HG02938 (cell line): ENCODE measurements around the gene FKBP1B.
"Not testable (repeated sequence)": the region's sequence is repeated elsewhere in the genome, so short reads cannot be mapped to it uniquely, and the experiment has no call there.

Experiments used
- ATAC-seq: cut with Tn5 transposase; IDR thresholded peaks from one replicate; pipeline ENCODE4 v1.9.1; 2021; ENCODE audit warnings: mild to moderate bottlenecking, moderate library complexity; ENCODE audit not compliant: unreplicated experiment

Gene FKBP1B

GRCh38 chr2:24100732-24101131, 51.2 kb downstream of the FKBP1B start:
- not testable (repeated sequence) for ATAC-seq

GRCh38 chr2:24101992-24102391, 52.5 kb downstream of the FKBP1B start:
- no peak for ATAC-seq

GRCh38 chr2:24102677-24103076, 53.1 kb downstream of the FKBP1B start:
- ATAC-seq = no peak

GRCh38 chr2:24104110-24104650, 54.6 kb downstream of the FKBP1B start:
- no peak for ATAC-seq

- no peak for ATAC-seq
Measured at GRCh38 chr2:24104906-24105305, 55.4 kb downstream of the FKBP1B start.

GRCh38 chr2:24105816-24106215, 56.3 kb downstream of the FKBP1B start:
- no peak for ATAC-seq

- ATAC-seq = no peak
Measured at GRCh38 chr2:24106786-24107185, 57.2 kb downstream of the FKBP1B start.

- ATAC-seq = no peak
Measured at GRCh38 chr2:24107336-24107735, 57.8 kb downstream of the FKBP1B start.

GRCh38 chr2:24109431-24109830, 59.9 kb downstream of the FKBP1B start:
- not testable (repeated sequence) for ATAC-seq

- ATAC-seq = no peak
Measured at GRCh38 chr2:24110660-24111303, 61.2 kb downstream of the FKBP1B start.

GRCh38 chr2:24111407-24111901, 61.9 kb downstream of the FKBP1B start:
- ATAC-seq = no peak
